ENCODE results near the gene SDC1.

GRCh38 chr2:20165677-20166509, 59.0 kb downstream of the SDC1 start:
- TF ChIP-seq CTCF (IDR thresholded peaks at IDR 0.05): no peak
- TF ChIP-seq POLR2A (IDR thresholded peaks at IDR 0.05): no peak
